GM21786 (cell line): Measurements from ENCODE around the gene PPTC7.

Experiments
- ATAC-seq: cut with Tn5 transposase; IDR thresholded peaks from one replicate; pipeline ENCODE4 v1.9.1; 2021; ENCODE audit not compliant: unreplicated experiment

Gene PPTC7

DNA sequence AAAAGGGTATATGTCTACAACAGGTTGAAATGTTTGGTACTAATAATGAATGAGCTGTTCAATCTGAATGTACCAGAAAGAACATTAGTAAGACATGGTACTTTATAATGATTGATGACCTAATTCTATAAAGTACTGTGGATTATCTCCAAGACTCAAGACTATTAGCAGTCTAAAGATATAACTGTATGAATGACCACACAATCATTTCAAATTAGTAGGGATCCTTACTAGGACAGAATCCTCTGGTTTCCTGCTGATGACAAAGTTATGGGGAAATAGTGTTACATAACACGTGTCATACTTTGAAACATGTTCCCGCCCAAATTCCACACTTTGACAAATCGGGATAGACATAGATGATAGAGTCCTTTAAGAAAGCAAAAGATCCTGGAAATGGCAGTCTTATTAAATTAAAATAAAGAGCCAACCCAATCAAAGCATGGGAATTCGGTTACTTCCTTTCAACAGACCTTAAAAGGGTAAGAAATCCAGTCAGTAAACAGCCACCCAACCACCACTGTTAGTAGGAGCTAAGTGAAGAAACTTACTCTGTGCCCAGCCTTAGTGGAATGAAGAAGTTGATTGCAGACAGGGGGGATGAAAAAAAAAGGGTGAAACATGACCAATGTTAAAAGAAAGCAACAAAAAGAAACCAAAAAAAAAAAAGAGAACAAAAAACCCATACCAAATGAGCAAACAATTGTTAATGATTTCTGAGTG is 84.0 kb downstream of the PPTC7 start:
- no peak for ATAC-seq
